Keratinocyte (primary cell): ENCODE results near the gene C2CD3.

Experiments
- CTCF ChIP-seq, 3 experiments: IDR thresholded peaks in 1 of 3; conservative IDR thresholded peaks in 1 of 3; optimal IDR thresholded peaks in 1 of 3; 2 replicates in 2 of 3; 3 replicates in 1 of 3; pipeline versions ENCODE3 to v1.5.1; 2011; ENCODE audit warnings: low read length in 3 of 3, mild to moderate bottlenecking in 3 of 3, moderate library complexity in 2 of 3, control low read depth in 1 of 3, inconsistent platforms in 1 of 3; ENCODE audit not compliant: insufficient read depth in 2 of 3; ENCODE audit errors: extremely low read depth in 1 of 3
- EZH2 ChIP-seq: IDR thresholded peaks from one replicate; pipeline ENCODE4 v1.6.1; 2012; ENCODE audit warnings: inconsistent platforms, mild to moderate bottlenecking, low read length, moderate library complexity

- no peak for TF ChIP-seq EZH2
- TF ChIP-seq CTCF (optimal IDR thresholded peaks at IDR 0.05 in 1 of 3, IDR thresholded peaks at IDR 0.05 in 1 of 3, conservative IDR thresholded peaks at IDR 0.05 in 1 of 3; ENCODE audit: extremely low read depth in 1 of 3, insufficient read depth in 2 of 3, low read length in 3 of 3), result no peak
Measured at GRCh38 chr11:73991471-73992006, 179.3 kb downstream of the C2CD3 start.
